GM19395 (cell line): ENCODE results near the gene ZFP36L1.

ENCODE experiments used
- ATAC-seq: cut with Tn5 transposase; IDR thresholded peaks from one replicate; pipeline ENCODE4 v1.9.1; 2021; ENCODE audit warnings: mild to moderate bottlenecking, moderate library complexity; ENCODE audit not compliant: unreplicated experiment

Gene ZFP36L1

GRCh38 chr14:68741839-68742470, 50.9 kb downstream of the ZFP36L1 start:
- ATAC-seq = peak; percentile 92

GRCh38 chr14:68741477-68741791, 51.4 kb downstream of the ZFP36L1 start:
- ATAC-seq = no peak

DNA sequence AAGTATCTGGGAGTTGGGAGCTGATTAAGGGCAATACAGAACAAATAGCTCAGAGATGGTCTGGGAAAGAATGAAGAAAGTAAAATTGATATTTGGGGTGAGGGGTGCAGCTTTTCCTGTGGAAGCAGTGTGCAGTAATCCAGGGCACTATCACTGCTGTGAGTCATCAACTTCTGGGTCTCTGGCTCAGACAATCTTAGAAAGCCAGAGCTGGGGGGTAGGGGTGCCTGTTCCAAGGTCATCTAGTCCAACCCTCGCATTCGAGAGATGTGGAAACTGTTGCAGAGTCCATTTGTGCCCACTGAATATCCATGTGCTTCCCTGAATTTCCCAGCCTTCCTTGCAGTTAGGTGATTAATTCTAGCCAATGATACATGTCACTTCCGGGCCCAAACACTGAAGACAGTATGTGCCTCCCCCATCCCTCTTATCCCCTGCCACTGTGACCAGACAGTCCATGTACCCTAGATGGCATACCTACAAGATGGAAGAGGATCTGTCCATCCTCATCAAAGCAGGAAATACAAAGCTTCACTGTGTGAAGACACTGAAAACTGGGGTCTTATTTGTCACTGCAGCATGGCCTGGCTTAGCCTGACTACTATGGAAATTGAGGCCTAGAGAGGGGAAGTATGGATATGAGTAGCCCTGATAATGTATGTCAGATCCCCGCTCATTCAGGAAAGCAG, 51.9 kb downstream of the ZFP36L1 start:
- ATAC-seq = no peak

DNA sequence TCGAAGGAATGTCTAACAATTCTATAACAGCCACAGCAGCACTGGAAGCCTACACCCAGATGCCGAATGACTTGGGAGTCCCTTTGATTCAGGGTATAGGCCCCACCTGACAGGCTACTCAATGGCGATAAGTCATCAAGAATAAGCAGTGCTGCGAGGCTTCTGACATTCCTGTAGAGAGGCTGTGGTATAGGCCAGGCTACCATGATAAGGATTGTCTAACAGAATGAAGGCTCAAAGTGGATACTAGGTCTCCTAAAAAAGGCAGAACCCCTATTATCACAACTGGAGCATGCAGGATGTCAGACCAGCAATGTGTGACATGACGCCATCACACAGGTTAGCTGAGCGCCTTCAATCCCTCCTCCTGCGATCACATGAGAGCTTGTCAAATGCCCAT, 53.2 kb downstream of the ZFP36L1 start:
- no peak for ATAC-seq

GRCh38 chr14:68738559-68738958, 54.3 kb downstream of the ZFP36L1 start:
- ATAC-seq = no peak
